Omental fat pad (tissue), 4 donors: ENCODE data around the gene SMIM10. TPM values are rescaled to one million over a fixed set of nuclear protein-coding genes. Genes with fewer than 3 reads are reported as not detected.

Experiments used
- ATAC-seq: fragments of 150-250 bp; one replicate; pipeline ENCODE4 v1.9.1; 2016; ENCODE audit warnings: mild to moderate bottlenecking, moderate library complexity; ENCODE audit not compliant: low FRiP score
- DNase-seq: peaks from one replicate; pipeline ENCODE4 v3.0.0-alpha.2; 2019; ENCODE audit warnings: low spot score
- CTCF ChIP-seq, 3 donors: fragments of 450-650 bp; IDR thresholded peaks; one replicate each; pipeline ENCODE4 v1.5.1; 2016 to 2017; ENCODE audit warnings: antibody characterized with exemption in 3 of 3, mild to moderate bottlenecking in 3 of 3, moderate library complexity in 2 of 3
- total RNA-seq, 4 donors: library from RNA; depleted of rRNA; stranded (reverse); fragments of >200 nt; gene quantifications; one replicate each; pipeline ENCODE4 v1.1.0, GENCODE V29; 2016

Gene SMIM10
- total RNA-seq, 4 donors from 2014 or later = 3.5 to 9.3 (median 4.3) TPM

- DNase-seq (no peak), ATAC-seq (no peak)
- TF ChIP-seq CTCF (IDR thresholded peaks at IDR 0.05) = no peak
Measured at GRCh38 chrX:134971926-134972325, 18.9 kb upstream of the SMIM10 start.

GRCh38 chrX:134975516-134975915 lies 15.3 kb upstream of the SMIM10 start:
- TF ChIP-seq CTCF (IDR thresholded peaks at IDR 0.05) = no peak
- DNase-seq (no peak), ATAC-seq (no peak)

- ATAC-seq = no peak
- no peak for DNase-seq
- TF ChIP-seq CTCF (IDR thresholded peaks at IDR 0.05) = no peak
Measured at GRCh38 chrX:134981910-134982309, 8.9 kb upstream of the SMIM10 start.

- no peak for TF ChIP-seq CTCF (IDR thresholded peaks at IDR 0.05)
- DNase-seq (no peak), ATAC-seq (no peak)
Measured at GRCh38 chrX:134982748-134983147, 8.0 kb upstream of the SMIM10 start.

- ATAC-seq = no peak
- no peak for DNase-seq
- TF ChIP-seq CTCF (IDR thresholded peaks at IDR 0.05) = no peak
Measured at GRCh38 chrX:134985479-134985878, 5.3 kb upstream of the SMIM10 start.

GRCh38 chrX:134990475-134990800 lies 353 bp upstream of the SMIM10 start:
- DNase-seq = no peak
- ATAC-seq = no peak
- no peak for TF ChIP-seq CTCF (IDR thresholded peaks at IDR 0.05)

GRCh38 chrX:134997646-134998045 lies 6.9 kb downstream of the SMIM10 start:
- no peak for TF ChIP-seq CTCF (IDR thresholded peaks at IDR 0.05)
- no peak for DNase-seq
- ATAC-seq = no peak
